Endothelial cell of umbilical vein (primary cell): Measurements from ENCODE around the gene RPGRIP1L. TPM values are rescaled to one million over a fixed set of nuclear protein-coding genes. Genes with fewer than 3 reads are reported as not detected.

Experiments
- BruUV-seq: library from RNA; stranded (reverse); fragments of 400-500 nt; replicated peaks from 2 replicates; lab custom pipeline; 2021; lab: Mats Ljungman, UMichigan
- CTCF ChIA-PET: fragments of 300-600, 350-600 bp; sonication (Branson Sonifier 250); formaldehyde crosslinking; loops from one replicate; lab custom pipeline; 2021; ENCODE audit warnings: antibody characterized with exemption, inconsistent platforms; lab: Charles Lee
- POLR2A ChIA-PET: fragments of 300-600, 350-600 bp; sonication (Branson Sonifier 250); formaldehyde crosslinking; loops from one replicate; lab custom pipeline; 2021; ENCODE audit warnings: antibody characterized with exemption, inconsistent platforms; lab: Charles Lee
- DNase-seq: peaks from one replicate; pipeline ENCODE4 v3.0.0-alpha.2; 2011; ENCODE audit warnings: low read depth, low spot score
- FAIRE-seq: peaks from 2 replicates; lab custom pipeline; 2011; peaks lifted over from hg19 to GRCh38; lab: Jason Lieb, UNC
- H2AFZ ChIP-seq: 2 replicates; pipeline ENCODE4 v1.6.0; 2012; ENCODE audit warnings: low read depth, low read length, control low read depth, inconsistent platforms
- H3K27ac ChIP-seq: 2 replicates; pipeline ENCODE4 v1.5.1; 2011; ENCODE audit warnings: low read depth, mild to moderate bottlenecking, control low read depth, low read length, moderate library complexity; ENCODE audit not compliant: insufficient read depth
- H3K27me3 ChIP-seq, 2 experiments: 2 replicates each; pipeline versions ENCODE4 v1.6.0 to v1.6.1; 2011; ENCODE audit warnings: low read length in 2 of 2, mixed read lengths in 1 of 2; ENCODE audit not compliant: control insufficient read depth in 2 of 2, insufficient read depth in 2 of 2
- H3K36me3 ChIP-seq, 2 experiments: 2 replicates in 1 of 2; 3 replicates in 1 of 2; pipeline ENCODE4 v1.5.1; 2011; ENCODE audit warnings: low read length in 2 of 2, mild to moderate bottlenecking in 1 of 2, moderate library complexity in 1 of 2; ENCODE audit not compliant: control insufficient read depth in 2 of 2, insufficient read depth in 2 of 2; ENCODE audit errors: extremely low read depth in 1 of 2
- H3K4me1 ChIP-seq: 3 replicates; pipeline ENCODE4 v1.5.1; 2011; ENCODE audit warnings: mild to moderate bottlenecking, low read length; ENCODE audit not compliant: control insufficient read depth, insufficient read depth; ENCODE audit errors: extremely low read depth
- H3K4me2 ChIP-seq: 2 replicates; pipeline ENCODE4 v1.6.1; 2011; ENCODE audit warnings: low read length, control low read depth, mixed read lengths; ENCODE audit not compliant: insufficient read depth
- H3K4me3 ChIP-seq, 3 experiments: fragments of 200-600 bp in 1 of 3; sonication (generic), shearing (Covaris generic) in 1 of 3; replicated peaks in 1 of 3; 2 replicates each; pipeline ENCODE4 v1.5.1; 2011 to 2016; ENCODE audit warnings: control low read depth in 3 of 3, low read length in 3 of 3, mild to moderate bottlenecking in 2 of 3, inconsistent platforms in 1 of 3, low read depth in 1 of 3, moderate library complexity in 1 of 3; ENCODE audit not compliant: insufficient read depth in 1 of 3
- H3K79me2 ChIP-seq: 2 replicates; pipeline ENCODE4 v1.6.0; 2012; ENCODE audit warnings: low read length, inconsistent platforms; ENCODE audit not compliant: control insufficient read depth, insufficient read depth
- H3K9ac ChIP-seq: replicated peaks from 2 replicates; pipeline ENCODE3; 2011; ENCODE audit warnings: low read length, control low read depth; ENCODE audit not compliant: insufficient read depth; ENCODE audit errors: extremely low read depth
- H3K9me1 ChIP-seq: replicated peaks from 3 replicates; pipeline ENCODE4 v1.6.0; 2011; ENCODE audit warnings: mild to moderate bottlenecking, low read length; ENCODE audit not compliant: control insufficient read depth, insufficient read depth; ENCODE audit errors: extremely low read depth
- H3K9me3 ChIP-seq: replicated peaks from 2 replicates; pipeline ENCODE4 v1.5.1; 2012; ENCODE audit warnings: low read length, inconsistent platforms; ENCODE audit not compliant: control insufficient read depth, insufficient read depth
- H4K20me1 ChIP-seq: replicated peaks from 2 replicates; pipeline ENCODE3; 2011; ENCODE audit warnings: mild to moderate bottlenecking, low read length; ENCODE audit not compliant: control insufficient read depth, insufficient read depth; ENCODE audit errors: extremely low read depth
- EZH2 ChIP-seq: IDR thresholded peaks from 2 replicates; pipeline ENCODE4 v1.6.1; 2012; ENCODE audit warnings: borderline replicate concordance, low read depth, mild to moderate bottlenecking, moderate library complexity, low read length, inconsistent platforms; ENCODE audit not compliant: severe bottlenecking
- FOS ChIP-seq: IDR thresholded peaks from 2 replicates; pipeline ENCODE4 v1.6.1; 2011; ENCODE audit warnings: mild to moderate bottlenecking, low read length, moderate library complexity, borderline replicate concordance; ENCODE audit not compliant: insufficient read depth
- GATA2 ChIP-seq: IDR thresholded peaks from 2 replicates; pipeline ENCODE4 v1.7.0; 2011; ENCODE audit warnings: low read depth, mild to moderate bottlenecking, moderate library complexity, mixed read lengths, low read length; ENCODE audit not compliant: insufficient read length, insufficient read depth
- JUN ChIP-seq: IDR thresholded peaks from 2 replicates; pipeline ENCODE4 v1.6.1; 2011; ENCODE audit warnings: borderline replicate concordance, low read depth; ENCODE audit not compliant: insufficient read length, insufficient read depth
- MYC ChIP-seq: IDR thresholded peaks from one replicate; pipeline ENCODE4 v1.6.1; 2011; ENCODE audit warnings: mild to moderate bottlenecking, low read depth, low read length
- POLR2A ChIP-seq: IDR thresholded peaks from 2 replicates; pipeline ENCODE4 v1.6.1; 2012; ENCODE audit warnings: low read depth, mild to moderate bottlenecking, control low read depth, low read length
- POLR2AphosphoS5 ChIP-seq: IDR thresholded peaks from 2 replicates; pipeline ENCODE4 v1.6.1; 2012; ENCODE audit warnings: low read depth, mild to moderate bottlenecking, control low read depth, low read length, moderate library complexity; ENCODE audit not compliant: insufficient read depth
- dilution Hi-C: fragments of 300-500 bp; cut with MboI; formaldehyde crosslinking; loops from one replicate; pipeline ENCODE4 v1.15.0; 2019; ENCODE audit warnings: low sequenced_read_pairs; ENCODE audit not compliant: extremely low pct_ligation_motif_present
- intact Hi-C: fragments of 100-400 bp; cut with micrococcal nuclease; formaldehyde crosslinking; loops from one replicate; pipeline ENCODE4 v1.10.0; 2022
- polyA plus RNA-seq, 4 experiments: library from polyadenylated mRNA; depleted of rRNA in 3 of 4; stranded (reverse) in 3 of 4; unstranded in 1 of 4; fragments of >200 nt; gene quantifications; 2 replicates each; pipeline versions ENCODE4 v1.2.1 to v1.2.3, GENCODE V29; 2011 to 2012; ENCODE audit warnings: missing spikeins in 1 of 4
- total RNA-seq: library from RNA; stranded (reverse); gene quantifications from 2 replicates; pipeline ENCODE4 v1.2.3, GENCODE V29; 2021
- TF ChIP-seq, protein P1 (sequence below), 2 donors: IDR thresholded peaks; 1 replicate in 1 of 2; 2 replicates in 1 of 2; pipeline ENCODE4 v1.5.1; 2011; ENCODE audit warnings: low read length in 2 of 2, mild to moderate bottlenecking in 2 of 2, moderate library complexity in 2 of 2, control low read depth in 1 of 2, inconsistent platforms in 1 of 2, low read depth in 1 of 2; ENCODE audit not compliant: insufficient read depth in 1 of 2; ENCODE audit errors: extremely low read depth in 1 of 2
- TF ChIP-seq, protein P2 (sequence below): IDR thresholded peaks from 2 replicates; pipeline ENCODE4 v1.6.1; 2011; ENCODE audit not compliant: insufficient read depth, insufficient read length

RPGRIP1L gene
- total and polyA plus RNA-seq, 2 donors (not counting 3 experiments of a cell fraction or from before 2014, with no cell fraction given): 3.2 to 13.2 TPM

DNA sequence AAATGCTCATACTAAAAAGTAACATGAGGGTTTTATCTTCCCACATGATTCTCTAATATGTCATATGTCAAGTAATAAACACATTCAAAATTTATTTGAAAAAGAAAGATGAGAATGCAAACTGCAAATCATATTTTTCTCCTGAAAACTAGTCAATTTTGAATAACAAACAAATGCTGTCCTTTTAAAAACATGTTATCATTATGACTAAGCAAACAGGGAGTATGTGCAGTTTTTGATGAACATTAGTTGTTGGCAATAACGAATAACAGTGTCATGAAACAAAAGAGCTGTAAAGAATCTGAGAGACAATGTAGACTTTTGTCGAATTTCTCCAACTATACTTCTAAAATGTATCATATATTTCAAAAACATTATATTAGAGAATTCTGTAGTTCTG, 34.8 kb downstream of the RPGRIP1L start:
- Histone ChIP-seq H3K36me3 (no peaks in the 10 kb centered on the region), H3K9ac (no peak overlapping the region), H4K20me1 (no peaks in the 10 kb centered on the region), H3K4me2 (no peak overlapping the region), H3K27ac (no peak overlapping the region), H3K27me3 (no peaks in the 10 kb centered on the region), H3K4me1 (no peaks in the 10 kb centered on the region), H3K79me2 (no peaks in the 10 kb centered on the region), H3K4me3 (no peak overlapping the region), H2AFZ (no peak overlapping the region), H3K9me3 (no peaks in the 10 kb centered on the region), H3K9me1 (peaks cover 2% of the 10 kb centered on the region)
- dilution Hi-C loops: no loop called here
- TF ChIP-seq POLR2A (no peak), POLR2AphosphoS5 (no peak), MYC (no peak), GATA2 (no peak), JUN (no peak), EZH2 (no peak), FOS (no peak)
- TF ChIP-seq, protein P1, sequence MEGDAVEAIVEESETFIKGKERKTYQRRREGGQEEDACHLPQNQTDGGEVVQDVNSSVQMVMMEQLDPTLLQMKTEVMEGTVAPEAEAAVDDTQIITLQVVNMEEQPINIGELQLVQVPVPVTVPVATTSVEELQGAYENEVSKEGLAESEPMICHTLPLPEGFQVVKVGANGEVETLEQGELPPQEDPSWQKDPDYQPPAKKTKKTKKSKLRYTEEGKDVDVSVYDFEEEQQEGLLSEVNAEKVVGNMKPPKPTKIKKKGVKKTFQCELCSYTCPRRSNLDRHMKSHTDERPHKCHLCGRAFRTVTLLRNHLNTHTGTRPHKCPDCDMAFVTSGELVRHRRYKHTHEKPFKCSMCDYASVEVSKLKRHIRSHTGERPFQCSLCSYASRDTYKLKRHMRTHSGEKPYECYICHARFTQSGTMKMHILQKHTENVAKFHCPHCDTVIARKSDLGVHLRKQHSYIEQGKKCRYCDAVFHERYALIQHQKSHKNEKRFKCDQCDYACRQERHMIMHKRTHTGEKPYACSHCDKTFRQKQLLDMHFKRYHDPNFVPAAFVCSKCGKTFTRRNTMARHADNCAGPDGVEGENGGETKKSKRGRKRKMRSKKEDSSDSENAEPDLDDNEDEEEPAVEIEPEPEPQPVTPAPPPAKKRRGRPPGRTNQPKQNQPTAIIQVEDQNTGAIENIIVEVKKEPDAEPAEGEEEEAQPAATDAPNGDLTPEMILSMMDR (IDR thresholded peaks at IDR 0.05; ENCODE audit: extremely low read depth in 1 of 2, insufficient read depth in 1 of 2, low read depth in 1 of 2, low read length in 2 of 2): no peak
- TF ChIP-seq, protein P2, sequence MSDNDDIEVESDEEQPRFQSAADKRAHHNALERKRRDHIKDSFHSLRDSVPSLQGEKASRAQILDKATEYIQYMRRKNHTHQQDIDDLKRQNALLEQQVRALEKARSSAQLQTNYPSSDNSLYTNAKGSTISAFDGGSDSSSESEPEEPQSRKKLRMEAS: no peak
- ChIA-PET POLR2A (no interaction called here), CTCF (interaction anchor here (1.1 kb wide), 1 partner anchor 10 kb away, joined by 4 read pairs; no protein-coding TSS in a partner anchor)
- FAIRE-seq: no peak
- intact Hi-C loops: no loop called here
- no peak for DNase-seq
- no TSS peak for BruUV-seq
